NCI-H2107 treated with DMSO at 0.1 percent for 48 hours (cell line): ENCODE measurements around the gene LRRC61.

Source experiments
- DNase-seq: peaks from one replicate; lab custom pipeline; 2025; ENCODE audit not compliant: unreplicated experiment; lab: John Stamatoyannopoulos, UW

LRRC61 gene

DNA sequence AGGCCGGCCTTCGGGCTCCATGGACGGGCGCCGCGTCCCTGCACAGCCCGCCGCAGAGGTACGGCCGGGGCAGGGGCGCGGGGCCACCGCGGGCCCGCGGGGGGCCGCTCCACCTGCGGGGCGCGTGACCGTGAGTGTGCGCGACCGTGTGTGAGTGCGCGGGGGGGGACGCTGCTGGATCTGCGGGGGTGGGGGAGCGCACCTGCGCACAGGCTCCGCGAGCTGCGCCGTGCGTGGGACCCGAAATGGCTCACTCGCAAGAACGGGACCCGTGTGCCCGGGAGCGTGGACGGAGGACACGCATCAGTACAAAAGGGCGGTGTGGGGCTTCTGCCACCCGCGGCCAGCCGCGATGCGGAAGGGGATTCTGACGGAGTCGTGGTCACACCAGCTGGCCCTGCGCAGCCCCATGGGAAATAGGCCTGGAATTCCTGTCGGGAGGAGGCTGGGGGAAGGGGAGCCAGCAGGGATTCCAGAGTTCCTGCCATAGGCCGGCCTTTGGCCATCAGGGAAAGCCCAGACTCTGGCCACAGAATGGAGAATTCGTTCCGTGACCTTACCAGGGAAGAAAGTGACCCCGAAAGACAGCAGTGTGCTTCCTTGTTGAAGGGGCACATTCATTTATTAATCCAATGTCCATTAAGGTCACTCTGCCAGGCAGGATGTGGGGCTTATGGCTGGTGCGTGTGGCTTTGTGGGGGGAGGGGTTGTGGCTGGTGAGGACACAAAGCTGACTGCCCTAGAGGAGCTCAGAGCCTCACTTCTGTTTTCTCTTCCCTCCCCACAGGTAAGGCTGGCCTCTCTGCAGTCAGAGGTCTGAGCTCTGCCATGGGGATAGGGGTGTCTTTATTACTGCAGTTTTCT, 46.0 kb downstream of the LRRC61 start:
- no peak for DNase-seq

DNA sequence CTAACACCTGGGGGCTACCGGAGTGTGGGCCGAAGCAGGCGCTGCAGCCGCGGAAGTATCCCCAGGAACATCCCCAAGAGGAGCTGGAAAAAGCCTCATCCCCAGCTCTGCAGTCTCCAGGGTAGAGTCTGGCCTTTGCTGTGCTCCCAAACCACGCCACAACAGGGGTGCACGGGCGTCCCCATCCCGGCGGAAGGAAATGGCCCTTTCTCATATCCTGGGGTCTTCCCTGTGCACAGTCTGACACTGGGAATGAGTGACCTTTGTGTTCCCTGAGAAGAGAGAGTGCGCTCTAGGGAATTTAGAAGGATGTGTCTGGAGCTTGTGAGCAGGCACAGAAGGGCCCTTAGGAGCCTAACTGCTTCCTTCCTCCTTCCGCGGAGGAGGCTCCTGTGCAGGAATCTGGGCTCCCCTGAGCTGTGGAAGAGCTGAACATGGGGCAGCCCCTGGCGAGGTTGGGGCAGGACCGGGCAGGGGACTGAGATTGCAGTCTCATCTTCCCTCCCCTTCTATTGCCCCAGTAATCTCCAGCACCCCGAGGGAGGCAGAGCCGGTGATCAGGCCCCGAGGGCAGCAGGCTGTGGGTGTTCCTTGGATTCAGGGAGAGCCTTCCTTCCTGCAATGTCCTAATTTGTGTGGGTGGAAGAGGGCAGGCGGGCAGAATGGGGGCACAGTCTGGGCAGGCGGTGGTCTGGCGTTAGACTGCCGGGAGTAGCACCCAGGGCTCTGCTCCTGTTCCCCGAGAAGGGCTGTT, 46.8 kb downstream of the LRRC61 start:
- DNase-seq, result no peak

DNA sequence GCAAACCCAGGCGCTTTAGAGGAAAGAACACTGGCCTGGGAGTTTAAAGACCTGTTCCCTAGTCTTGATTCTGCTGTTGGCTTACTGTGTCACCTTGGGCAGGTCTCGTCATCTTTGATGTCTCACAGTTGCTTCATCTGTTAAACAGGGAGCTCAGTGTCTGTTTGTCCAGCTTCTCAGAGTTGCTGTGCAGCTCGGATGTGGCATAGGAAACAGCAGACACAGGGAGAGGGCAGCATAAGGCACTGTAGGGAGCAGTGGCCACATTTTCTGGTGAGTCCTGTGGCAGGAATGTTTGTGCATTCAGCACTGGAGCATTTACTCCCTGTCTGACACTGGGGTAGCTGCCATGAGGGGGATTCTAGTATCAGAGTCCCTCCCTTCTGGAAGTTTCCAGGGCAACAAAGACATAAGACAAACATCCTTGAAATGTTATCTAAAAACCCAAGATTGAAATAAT, 47.5 kb downstream of the LRRC61 start:
- no peak for DNase-seq

DNA sequence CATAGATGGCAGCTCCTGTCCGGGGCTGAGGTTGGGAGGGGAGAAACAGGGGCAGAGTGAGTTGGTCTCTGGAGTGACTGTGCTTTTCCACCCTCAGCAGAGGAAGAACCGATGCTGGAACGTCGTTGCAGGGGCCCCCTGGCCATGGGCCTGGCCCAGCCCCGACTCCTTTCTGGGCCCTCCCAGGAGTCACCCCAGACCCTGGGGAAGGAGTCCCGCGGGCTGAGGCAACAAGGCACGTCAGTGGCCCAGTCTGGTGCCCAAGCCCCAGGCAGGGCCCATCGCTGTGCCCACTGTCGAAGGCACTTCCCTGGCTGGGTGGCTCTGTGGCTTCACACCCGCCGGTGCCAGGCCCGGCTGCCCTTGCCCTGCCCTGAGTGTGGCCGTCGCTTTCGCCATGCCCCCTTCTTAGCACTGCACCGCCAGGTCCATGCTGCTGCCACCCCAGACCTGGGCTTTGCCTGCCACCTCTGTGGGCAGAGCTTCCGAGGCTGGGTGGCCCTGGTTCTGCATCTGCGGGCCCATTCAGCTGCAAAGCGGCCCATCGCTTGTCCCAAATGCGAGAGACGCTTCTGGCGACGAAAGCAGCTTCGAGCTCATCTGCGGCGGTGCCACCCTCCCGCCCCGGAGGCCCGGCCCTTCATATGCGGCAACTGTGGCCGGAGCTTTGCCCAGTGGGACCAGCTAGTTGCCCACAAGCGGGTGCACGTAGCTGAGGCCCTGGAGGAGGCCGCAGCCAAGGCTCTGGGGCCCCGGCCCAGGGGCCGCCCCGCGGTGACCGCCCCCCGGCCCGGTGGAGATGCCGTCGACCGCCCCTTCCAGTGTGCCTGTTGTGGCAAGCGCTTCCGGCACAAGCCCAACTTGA, 48.2 kb downstream of the LRRC61 start:
- no peak for DNase-seq

DNA sequence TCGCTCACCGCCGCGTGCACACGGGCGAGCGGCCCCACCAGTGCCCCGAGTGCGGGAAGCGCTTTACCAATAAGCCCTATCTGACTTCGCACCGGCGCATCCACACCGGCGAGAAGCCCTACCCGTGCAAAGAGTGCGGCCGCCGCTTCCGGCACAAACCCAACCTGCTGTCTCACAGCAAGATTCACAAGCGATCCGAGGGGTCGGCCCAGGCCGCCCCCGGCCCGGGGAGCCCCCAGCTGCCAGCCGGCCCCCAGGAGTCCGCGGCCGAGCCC, 48.8 kb downstream of the LRRC61 start:
- no peak for DNase-seq

DNA sequence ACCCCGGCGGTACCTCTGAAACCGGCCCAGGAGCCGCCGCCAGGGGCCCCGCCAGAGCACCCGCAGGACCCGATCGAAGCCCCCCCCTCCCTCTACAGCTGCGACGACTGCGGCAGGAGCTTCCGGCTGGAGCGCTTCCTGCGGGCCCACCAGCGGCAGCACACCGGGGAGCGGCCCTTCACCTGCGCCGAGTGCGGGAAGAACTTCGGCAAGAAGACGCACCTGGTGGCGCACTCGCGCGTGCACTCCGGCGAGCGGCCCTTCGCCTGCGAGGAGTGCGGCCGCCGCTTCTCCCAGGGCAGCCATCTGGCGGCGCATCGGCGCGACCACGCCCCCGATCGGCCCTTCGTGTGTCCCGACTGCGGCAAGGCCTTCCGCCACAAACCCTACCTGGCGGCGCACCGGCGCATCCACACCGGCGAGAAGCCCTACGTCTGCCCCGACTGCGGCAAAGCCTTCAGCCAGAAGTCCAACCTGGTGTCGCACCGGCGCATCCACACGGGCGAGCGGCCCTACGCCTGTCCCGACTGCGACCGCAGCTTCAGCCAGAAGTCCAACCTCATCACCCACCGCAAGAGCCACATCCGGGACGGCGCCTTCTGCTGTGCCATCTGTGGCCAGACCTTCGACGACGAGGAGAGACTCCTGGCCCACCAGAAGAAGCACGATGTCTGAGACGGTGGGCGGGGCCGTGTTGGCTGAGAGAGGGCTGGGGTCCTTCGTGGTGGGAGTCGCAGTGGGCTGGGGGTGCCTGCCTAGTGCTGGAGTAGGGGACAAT, 49.3 kb downstream of the LRRC61 start:
- DNase-seq, result no peak

DNA sequence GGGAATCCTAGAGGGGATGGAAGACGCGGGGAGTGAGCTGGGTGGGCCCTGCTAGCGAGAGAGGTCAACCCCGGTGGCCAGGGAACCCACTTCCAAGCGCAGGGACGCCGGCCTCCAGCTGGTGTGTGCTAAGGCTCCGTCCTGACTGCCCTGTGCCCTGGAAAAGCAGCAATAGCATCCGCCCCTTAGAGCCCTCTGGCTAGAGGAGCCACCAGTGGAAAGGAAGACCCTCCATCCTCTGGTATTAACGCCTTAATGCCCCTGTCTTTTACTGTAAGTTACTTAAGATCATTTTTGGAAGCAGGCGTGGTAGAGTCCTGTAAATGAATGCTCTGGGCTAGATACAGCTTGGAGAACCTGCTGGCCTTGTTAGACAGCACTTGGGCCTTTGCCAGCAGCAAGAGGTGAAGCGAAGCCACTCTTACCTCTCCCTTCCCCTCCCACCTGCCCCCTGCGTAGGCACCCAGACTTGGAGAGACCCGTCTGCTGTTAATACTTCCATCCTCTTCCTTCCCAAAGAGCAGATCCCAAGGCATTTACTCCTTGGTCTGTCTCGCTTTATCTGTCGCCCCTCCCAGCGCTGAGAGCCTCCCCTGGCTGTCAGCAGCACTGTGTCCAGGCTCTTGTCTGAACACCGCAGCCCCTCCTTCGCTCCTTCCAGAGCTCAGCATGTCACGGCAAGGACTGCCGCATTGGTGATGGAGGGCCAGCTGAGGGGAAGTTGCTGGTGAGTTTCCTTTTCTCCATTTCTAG, 50.1 kb downstream of the LRRC61 start:
- DNase-seq, result no peak

DNA sequence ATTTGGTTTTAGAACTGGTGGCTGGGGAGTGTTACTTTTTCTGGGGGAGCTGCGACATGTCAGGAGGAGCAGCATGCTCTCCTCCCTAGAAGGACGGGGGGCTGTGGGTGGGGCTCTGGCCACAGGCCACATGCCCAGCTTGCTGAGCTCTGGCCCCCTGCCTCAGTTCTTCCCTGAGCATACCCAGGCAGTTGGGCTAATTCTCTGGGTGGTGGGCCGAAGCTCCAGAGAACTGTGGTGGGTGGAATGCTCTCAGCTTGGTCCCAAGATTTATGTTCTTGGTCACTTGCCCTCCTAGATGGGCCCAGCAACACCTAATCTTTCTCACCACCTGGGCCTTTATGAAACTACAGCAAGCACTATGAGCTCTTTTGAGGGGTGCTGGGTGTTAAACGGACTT, 50.9 kb downstream of the LRRC61 start:
- DNase-seq, result no peak

DNA sequence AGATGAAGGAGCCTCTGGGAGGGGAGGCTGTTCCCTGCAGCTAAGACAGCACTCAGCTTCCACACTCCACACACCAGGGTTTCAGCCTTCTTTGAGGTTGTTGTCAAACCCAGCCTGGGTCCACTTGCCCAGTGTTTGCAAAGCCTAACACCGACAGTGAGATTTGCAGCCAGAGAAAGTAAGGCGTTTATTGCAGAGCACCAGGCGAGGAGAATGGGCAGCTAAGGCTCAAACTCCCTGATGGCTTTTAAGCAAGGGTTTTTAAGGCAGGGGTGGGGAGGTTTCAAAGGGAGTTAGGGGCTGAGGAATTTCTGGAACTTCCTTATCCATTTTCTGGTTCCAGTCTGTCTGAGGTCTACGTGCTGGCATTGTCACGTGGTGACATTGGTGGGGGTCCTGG, 51.3 kb downstream of the LRRC61 start:
- no peak for DNase-seq

DNA sequence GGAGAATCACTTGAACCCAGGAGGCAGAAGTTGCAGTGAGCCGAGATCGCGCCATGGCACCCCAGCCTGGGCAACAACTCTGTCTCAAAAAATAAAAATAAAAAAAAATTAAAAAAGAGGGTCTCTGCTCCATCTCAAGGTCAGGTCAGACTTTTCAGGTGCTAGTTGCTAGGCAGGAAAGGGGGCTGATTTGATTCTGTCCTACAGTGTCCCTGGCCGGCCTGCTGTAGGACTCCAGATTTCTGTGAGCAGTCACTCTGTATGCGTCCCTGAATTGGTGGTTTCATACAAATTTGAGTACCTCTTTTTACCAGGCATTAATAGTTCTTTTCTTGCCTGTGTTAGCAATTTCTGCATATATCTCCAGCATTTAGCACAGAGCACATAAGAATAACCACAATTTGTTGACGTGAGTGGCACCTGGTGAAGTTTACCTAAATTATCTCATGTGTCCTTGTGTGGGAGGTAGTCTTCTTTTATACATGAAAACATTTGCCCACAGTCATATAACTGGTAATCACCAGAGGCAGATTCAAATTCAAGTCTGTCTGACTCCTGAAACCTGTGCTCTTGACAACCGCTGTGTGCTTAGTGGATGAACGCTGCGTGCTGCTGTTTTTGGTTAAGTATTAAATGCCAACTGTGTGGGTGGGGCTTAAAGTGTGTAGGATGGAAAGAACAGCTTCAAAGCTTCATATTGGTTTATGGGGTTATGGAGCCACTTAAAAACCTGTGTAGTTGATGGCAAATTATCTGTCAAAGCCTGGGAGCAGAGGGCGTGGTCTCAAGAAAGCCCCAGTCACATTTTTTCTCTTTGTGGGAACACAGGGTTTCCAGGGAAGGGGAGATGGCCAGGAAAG, 52.7 kb downstream of the LRRC61 start:
- DNase-seq, result peak; percentile 68

DNA sequence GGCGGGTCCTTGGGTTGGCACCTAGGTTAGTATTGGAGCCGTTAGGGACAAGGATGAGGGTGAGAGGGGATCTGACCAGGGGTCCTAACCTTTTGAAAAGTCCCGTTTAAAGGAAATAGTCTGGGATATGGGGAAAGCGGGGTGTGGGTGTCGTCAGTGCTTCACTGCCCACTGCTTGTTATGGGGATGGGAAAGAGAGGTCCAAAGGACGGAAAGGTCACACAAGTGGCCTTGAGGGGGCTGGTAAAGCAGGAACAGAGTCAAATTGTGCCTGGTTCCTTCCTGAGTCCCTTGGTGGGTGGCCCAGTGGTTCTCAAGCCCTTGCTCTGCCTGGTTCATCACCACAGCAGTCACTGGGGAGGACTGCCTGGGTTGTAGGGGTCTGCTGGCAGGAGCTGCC, 53.4 kb downstream of the LRRC61 start:
- no peak for DNase-seq

DNA sequence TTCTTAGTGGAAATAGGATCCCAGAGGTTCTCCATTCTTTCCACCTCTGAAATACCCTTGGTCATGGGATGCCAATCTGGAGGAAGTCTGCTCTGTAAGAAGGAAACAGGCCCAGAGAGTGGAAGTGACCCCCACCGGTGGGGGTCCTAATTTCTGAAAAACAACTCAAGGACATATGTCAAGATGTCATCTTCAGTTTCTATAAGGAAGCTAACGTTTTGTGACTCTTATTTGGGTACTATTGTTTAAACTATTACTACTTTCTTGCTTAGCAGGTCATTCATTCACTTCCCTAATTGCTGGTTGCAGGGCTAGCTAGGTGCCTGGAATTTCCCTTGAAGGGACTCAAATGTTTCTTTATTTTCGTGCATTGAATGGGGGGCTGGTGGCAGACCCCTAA, 54.0 kb downstream of the LRRC61 start:
- no peak for DNase-seq

DNA sequence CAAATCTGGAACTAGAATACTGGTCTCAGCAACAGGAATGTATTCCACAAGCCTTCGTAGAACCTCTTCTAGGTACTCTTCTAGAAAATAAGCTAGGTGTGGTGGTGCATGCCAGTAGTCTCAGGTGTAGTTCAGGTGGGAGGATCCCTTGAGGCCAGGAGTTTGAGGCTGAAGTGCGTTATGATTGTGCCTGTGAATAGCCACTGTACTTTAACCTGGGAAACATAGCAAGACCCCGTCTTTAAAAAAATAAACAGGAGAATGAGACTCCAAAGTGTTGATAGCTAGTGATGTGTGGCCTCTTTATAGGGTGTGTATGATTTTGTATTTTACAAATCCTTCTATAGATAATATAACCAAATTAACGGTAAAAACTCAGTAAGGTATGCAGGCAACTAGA, 54.5 kb downstream of the LRRC61 start:
- DNase-seq, result peak; percentile 35

DNA sequence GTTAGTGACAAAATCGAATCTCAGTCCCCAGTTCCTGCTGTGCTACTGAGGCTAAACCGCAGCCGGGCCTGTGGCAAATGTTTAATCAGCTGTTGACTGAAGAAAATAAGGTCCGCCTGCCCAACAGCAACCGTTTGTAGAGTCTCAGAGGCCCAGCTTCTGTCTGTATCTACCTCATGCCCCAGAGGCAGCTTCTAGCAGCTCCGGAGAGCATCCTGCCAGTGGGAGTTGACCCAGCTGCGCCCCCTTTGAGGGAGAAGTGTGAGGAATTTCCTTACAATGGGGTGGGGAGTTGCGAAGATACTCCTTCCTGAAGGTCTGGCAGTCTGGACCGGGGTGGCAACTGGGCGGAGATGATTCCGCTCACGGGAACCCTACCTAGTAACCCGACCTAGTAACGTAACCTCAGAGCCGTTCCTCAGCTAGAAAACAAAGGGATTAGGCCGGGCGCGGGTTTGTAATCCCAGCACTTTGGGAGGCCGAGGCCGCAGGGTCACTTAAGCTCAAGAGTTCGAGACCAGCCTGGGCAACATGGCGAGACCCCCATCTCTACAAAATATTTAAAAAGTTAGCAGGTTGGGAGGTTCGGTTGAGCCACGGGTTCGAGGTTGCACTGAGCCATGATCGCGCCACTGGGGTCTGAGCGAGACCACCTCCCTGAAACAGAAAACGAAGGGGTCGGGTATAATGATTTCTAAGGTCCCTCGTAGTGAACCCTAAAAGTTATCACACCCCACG, 55.1 kb downstream of the LRRC61 start:
- peak; percentile 98 for DNase-seq

DNA sequence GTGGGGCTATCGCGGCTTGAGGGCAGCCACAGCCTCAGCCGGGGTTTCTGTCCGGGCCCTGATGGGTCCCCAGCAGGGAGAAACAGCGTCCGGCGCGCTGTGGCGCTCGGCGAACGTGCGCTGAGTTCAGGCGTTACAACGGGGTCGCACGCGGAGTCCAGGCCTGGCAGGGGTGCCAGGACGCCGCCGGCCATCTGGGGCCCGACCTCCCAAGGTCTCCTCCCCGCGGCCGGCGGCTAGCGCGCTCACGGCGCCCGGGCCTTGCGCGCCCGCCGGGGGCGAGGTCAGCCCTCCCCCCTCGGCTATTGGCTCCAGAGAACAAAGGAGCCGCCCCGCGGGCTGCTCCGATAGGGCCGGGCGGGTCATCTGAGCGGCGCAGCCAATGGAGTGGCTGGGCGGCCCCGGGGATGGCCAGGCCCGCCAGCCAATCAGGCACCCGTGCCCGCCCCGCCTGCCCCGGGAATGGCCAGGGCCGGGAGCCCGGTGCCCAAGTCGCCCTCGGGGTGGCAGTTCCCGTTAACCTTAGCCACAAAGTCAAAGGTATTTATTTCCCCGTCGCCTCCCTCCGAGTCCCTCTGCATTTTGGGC, 55.8 kb downstream of the LRRC61 start, which contains the start of gene ZNF775:
TSS of gene ZNF775 (plus strand) at position 478 of the 588 bp plus-strand sequence. CDS start 9,141 bp downstream, outside the sequence.
- peak; percentile 89 for DNase-seq

DNA sequence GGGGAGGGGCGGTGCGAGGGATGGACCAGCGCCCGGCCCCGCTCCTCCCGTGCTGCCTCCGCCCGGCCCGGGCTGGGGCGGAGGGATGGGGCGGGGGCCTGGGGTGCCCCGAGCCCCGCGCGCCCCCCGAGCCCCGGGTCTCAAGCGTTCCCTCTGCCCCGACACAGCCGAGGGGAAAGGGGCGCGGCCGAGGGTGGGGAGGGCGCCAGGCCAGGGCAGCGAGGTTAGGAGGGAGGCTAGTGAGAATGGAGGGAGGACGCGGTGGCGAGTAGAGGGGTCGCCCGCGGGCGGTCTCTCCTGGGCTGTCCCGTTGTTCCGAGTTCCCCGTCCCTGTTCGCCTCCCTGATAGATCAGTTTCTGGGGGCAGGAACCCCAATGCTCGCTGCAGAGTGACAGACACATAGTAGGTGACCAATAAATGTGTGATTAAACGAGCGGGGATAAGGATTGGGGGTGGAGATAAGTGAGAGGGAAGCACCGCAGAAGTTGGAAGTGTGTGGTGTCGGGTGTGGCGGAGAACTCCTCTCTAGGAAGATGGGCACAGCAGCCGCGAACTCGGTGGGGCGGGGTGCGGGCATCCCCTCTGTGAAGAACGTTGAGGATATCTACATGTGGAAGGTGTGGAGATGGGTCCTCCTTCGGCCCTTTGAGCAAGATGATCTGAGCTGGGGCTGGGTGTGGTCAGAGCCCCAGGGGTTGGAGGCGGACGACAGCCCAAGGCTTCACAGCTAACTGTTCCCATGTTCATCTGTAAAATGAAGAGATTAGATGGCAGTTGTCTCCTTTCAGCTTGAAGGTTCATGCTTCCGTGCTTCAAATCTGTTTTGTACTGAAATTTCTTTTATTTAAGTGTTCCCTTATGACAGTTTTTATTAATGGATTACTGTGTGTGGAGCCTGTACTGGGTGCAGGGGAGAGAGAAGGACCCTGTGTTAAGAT, 56.6 kb downstream of the LRRC61 start:
- peak; percentile 56 for DNase-seq

DNA sequence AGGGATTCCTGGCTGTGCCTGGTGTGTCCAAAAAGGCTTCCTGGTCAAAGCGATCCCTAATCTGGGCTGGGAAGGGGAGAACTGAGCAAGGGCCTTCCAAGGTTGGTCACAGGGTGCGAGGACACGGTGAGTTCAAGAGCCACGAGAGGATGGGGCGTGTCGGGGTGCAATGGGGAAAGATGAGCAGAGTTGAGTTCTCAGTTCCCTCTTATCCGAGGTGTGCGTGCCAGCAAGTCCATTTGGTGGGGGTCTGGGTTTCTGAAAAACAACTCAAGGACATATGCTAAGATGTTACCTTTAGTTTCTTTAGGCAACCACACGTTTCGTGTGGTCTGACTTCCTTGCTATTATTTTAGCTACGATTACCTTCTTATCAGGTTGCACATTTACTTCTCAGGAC, 57.3 kb downstream of the LRRC61 start:
- DNase-seq, result no peak
